HG02970 (cell line): ENCODE measurements around the gene RAVER2.
"Not testable (repeated sequence)": the region's sequence is repeated elsewhere in the genome, so short reads cannot be mapped to it uniquely, and the experiment has no call there.

Source experiments
- ATAC-seq: cut with Tn5 transposase; IDR thresholded peaks from one replicate; pipeline ENCODE4 v1.9.1; 2021; ENCODE audit warnings: mild to moderate bottlenecking, moderate library complexity, moderate number of reproducible peaks; ENCODE audit not compliant: unreplicated experiment, low FRiP score

RAVER2 gene

DNA sequence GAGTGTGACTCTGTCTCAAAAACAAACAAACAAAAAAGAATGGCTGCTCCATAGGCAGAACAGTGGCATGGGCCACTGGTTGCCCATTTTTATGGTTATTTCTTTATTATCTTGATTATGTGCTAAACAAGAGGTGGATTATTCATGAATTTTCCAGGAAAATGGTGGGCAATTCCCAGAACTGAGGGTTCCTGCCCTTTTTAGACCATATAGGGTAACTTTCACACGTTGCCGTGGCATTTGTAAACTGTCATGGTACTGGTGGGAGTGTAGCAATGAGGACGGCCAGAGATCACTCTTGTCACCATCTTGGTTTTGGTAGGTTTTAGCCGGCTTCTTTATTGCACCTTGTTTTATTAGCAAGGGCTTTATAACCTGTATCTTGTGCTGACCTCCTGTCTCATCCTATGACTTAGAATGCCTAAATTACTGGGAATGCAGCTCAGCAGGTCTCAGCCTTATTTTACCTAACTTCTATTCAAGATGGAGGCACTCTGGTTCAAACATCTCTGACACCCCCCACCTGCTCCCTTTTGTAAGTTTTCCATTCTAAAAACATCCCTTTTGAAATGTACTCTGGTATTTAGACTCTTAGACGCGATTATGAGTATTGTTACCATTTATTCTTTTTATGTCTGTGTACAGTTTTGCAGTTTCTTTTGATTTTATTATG, 57.1 kb downstream of the RAVER2 start:
- ATAC-seq: no peak

DNA sequence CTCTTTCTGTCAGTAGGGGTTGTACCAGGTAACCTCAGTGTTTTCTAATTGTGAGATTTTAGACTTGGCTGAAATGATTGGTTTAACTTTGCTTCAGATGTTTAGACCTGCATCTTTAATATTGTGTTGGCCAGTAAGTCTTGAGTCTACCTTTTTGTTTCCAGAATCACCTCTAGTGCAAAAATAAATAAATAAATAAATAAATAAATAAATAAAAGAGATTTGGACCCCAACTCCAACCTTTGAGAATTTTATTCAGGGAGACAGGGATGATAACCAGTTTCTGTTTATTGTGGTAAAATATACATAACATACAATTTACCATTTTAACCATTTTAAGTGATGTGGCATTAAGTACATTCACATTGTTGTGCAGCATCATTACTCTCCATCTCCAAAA, 64.4 kb downstream of the RAVER2 start:
- ATAC-seq: no peak

DNA sequence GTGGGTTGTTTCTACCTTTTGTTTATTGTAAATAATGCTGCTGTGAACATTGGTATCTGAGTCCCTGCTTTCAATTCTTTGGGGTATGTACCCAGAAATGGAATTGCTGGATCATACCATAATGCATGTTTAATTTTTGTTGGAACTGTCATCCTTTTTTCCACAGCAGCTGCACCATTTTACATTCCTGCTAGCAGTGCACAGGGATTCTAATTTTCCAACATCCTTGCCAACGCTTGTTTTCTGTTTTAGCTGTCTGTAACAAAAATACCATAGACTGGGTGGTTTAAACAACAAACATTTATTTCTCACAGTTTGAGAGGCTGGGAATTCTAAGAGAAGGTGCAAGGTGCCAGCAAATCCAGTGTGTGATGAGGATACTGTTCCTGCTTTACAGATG, 65.1 kb downstream of the RAVER2 start:
- no peak for ATAC-seq

DNA sequence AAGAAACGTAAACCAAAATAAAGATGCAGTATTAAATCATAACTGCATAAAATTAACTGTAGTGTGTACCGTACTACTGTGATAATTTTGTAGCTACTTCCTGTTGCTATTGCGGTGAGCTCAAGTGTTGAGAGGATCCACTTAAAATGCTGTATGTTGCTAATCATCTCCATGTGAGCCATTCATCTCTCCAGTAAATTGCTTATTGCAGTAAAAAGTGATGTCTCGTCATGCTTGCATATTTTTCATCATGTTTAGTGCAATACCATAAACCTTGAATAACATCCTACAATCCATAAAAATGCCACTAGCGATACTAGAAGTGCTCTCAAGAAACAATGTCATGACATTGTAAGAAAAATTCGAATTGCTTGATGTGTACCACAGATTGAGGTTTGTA, 66.3 kb downstream of the RAVER2 start:
- ATAC-seq: no peak

DNA sequence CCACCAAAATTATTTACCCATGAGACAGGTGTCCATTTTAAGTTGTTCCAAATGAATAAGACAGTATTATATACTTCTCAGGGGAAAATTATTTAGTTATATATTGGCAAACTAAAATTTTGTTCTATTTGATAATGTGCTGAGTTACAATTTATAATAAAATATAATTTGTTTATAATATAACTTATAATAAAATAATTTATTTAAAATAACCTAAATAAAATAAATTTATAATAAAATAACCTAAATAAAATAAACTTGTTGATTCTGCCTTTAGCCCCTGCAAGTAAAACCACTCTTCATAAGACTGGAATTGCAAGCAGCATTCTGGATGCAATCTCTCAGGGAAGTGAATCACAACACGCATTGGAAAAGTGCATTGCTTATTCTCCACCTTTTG, 69.6 kb downstream of the RAVER2 start:
- no peak for ATAC-seq

DNA sequence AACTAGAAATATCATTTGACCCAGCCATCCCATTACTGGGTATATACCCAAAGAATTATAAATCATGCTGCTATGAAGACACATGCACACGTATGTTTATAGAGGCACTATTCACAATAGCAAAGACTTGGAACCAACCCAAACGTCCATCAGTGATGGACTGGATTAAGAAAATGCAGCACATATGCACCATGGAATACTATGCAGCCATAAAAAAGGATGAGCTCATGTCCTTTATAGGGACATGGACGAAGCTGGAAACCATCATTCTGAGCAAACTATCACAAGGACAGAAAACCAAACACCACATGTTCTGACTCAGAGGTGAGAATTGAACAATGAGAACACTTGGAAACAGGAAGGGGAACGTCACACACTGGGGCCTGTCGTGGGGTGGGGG, 72.5 kb downstream of the RAVER2 start:
- not testable (repeated sequence) for ATAC-seq

DNA sequence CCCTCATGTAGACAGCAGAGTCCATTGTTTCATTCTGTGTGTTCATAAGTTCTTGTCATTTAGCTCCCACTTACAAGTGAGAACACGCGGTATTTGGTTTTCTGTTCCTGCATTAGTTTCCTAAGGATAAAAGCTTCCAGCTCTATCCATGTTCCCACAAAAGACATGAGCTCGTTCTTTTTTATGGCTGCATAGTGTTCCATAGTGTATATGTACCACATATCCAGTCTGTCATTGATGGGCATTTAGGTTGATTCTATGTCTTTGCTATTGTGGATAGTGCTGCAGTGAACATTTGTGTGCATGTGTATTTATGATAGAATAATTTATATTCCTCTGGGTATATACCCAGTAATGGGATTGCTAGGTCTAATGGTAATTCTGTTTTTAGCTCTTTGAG, 75.7 kb downstream of the RAVER2 start:
- not testable (repeated sequence) for ATAC-seq

DNA sequence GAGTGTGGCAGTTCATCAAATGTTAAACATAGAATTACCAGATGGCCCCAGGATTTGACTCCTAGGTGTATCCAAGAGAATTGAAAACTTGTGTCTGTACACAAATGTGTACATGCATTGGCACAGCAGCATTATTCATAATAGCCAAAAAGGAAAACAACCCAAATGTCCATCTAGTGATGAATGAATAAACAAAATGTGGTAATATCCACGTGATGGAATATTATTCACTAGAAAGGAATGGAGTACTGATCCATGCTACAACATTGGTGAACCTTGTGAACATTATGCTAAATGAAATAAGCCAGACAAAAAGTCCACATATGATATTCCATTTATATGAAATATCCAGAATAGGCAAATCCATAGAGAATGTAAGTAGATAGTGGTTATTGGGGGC, 77.7 kb downstream of the RAVER2 start:
- ATAC-seq: no peak

DNA sequence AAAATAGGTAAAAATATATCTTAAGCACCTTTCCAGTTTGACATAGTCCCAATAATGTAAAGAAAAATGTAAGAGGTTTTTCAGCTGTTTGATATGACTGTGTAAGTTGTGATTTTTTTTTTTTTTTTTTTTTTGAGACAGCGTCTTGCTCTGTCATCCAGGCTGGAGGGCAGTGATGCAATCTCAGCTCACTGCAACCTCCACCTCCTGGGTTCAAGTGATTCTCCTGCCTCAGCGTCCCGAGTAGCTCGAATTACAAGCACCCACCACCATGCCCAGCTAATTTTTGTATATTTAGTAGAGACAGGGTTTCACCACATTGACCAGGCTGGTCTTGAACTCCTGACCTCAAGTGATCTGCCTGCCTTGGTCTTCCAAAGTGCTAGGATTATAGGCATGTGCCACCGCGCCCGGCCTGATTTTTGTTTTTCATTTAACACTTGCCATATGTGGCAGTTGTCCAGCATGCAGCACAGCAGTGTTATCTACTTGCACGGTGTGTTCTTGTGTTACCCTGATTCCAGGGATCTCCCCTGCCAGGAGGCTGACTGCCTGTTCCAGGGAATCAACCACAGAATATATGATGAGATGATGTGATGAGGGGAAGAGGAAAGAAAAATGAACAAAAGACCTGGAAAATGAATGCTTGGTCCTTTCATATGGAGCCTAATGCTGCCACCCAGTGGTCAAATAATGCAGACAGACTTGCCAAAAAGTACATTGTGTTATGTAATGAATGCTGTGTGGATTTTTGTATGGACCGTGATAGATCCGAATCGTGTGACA, 79.0 kb downstream of the RAVER2 start:
- no peak for ATAC-seq

DNA sequence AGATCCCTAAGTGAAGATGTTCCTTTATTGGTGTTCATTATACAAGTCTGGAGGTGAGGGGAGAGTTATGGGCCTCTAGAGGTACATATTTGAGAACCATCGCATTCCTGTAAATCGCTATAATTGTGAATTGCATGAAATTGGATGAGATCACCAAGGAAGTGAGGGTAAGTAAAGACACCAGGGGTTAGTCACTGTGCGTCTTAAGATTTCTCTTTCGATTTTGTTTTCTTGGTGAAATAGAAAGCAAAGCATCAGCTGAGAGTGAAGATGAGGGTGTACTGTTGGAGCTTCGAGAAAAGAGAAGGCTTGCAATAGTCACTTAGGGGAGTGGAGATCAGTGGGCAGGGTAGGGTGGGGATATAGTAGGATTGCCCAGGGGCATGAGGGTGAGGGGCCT, 82.1 kb downstream of the RAVER2 start:
- ATAC-seq: no peak

DNA sequence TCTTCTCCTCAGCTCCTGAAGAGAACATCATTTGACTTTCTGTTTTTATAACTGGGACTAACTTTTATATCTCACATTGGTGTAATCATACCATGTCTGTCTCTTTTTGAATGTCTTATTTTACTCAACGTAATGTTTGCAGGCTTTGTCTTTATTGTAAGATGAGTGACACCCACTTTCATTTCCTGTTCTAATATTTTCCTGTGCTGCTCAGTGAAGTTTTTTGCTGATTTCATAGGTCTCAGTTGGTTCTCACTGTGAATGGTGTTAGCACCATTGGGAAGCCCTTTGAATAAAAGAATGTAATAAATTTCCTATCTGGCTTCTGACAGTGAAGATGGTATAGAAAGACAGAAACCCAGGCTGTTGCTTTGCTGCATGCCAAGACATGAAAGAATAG, 84.0 kb downstream of the RAVER2 start:
- no peak for ATAC-seq

DNA sequence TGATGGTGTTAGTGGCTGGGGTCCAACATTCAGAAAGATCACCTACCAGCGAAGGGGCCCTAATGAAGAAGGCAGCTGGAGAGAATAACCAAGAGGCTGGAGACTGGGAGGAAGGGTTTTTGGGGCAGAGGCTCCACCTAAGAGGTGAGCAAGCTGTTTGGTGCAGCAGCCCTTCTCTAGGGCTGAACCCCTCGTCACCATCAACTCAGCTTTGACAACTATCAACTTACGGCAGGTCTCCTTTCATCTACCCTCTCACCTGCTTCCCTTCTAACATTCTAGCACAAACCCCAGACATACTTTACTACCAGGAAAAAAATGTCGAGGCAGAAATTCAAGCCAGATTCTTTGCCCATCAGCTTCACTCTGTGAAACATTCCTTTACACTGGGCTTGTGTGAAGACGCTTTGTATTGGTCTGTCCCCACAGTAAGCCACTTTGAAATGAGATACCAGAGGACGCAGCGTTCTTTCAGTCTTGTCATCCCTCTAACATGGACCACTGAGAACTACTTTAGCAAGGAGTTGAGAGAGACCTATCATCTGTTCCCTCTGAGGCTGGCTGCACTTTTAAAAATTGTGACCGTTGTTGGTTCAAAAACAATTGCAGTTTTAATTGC, 84.6 kb downstream of the RAVER2 start:
- no peak for ATAC-seq

DNA sequence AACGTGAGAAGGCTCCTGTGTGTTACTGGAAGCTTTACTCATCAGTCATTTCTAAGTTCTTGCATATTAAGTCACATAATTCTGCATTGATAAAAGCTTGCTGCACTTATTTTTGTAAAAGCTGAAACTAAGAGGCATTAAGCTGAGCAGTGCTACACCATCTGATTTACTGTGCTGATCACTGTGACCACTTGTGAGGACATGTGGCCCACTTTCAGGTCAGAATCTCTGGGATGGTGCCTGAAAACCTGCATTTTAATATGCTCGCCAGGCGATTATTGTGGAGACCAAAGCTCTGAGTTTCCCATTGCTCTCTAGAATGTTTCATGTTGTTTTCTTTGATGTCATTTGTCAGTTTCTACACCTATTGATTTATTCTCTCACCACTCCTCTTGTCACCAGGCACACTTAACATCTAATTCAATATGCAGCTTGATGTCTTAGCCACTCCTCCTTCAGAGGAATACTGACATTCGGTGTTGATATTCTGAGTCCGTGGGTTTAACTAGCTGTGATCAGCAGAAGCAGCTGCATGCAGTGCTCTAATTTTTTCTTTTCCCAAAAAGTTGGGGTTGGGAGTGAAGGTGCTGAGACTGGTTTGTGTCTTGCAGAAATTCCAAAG, 85.3 kb downstream of the RAVER2 start:
- no peak for ATAC-seq

DNA sequence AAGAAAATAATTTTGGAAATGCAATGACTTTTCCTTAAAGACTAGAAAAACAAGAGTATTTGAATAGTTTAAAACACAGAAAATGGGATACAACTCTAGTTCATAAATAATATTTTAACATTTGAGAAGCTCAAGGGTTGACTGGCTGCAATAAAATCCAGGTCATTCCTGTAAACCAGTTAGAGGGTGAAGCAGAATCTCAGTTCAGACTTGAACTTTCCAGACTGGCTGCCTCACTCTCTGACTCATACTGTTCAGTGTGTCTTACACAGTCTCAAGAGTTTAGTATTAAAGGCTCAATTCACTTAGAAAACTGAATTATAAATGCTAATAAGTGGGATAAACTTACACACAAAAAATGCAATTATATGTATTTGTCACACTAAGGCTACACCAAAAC, 89.9 kb downstream of the RAVER2 start:
- no peak for ATAC-seq

DNA sequence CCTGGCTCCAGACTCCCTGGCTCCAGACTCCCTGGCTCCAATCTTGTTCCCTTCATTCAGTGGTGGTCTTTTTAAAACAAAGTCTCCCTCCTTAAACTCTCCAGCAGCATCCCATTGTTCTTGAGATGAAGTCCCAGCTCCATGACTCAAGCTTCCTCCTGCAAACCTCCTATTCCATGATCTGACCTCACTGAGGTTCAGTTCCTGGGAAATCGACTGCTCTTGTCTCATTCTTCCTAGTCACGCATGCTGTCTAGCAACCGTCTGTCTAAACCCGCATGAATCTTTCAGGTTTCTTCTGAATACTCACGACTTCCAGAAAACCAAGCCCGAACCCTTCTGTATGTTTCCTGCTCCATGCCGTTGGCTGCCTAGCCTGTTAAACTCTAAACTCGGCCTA, 91.9 kb downstream of the RAVER2 start:
- ATAC-seq: no peak

DNA sequence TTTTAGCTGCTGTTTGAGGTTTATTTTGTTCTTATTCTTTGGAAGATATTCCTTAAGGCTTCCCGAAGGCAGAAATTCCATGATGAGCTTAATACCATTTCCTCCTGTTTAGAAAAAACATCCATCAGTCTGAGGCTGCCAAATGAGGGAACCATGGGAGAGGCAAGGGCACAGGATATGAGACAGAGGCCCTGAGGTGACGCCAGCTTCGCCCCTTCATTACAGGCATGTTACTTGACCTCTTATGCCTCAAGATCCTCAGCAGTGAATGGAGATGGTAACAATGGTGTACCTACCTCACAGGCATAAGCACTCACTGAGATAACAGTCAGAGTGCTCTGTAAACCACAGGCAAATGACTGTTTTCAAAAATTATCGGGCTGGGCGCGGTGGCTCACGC, 93.6 kb downstream of the RAVER2 start:
- ATAC-seq: no peak

DNA sequence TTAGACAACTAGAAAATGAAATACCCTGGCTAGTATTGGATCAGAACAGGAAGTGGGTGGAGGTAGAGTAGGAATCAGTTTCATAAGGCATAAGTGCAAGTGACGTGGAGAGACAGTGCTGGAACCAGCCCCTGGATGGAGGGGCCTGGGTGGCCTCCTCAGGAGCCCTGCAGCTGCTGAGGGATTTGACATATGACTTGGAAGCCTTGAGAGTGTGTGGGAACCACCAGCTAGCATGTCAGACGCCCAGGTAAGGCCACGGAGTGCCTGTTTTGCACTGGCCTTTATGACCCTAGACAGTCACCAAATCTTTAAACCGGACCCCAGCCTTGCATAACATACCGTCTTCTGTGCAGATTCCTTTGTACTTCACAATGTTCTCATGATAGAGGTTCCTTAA, 94.4 kb downstream of the RAVER2 start:
- ATAC-seq: no peak

DNA sequence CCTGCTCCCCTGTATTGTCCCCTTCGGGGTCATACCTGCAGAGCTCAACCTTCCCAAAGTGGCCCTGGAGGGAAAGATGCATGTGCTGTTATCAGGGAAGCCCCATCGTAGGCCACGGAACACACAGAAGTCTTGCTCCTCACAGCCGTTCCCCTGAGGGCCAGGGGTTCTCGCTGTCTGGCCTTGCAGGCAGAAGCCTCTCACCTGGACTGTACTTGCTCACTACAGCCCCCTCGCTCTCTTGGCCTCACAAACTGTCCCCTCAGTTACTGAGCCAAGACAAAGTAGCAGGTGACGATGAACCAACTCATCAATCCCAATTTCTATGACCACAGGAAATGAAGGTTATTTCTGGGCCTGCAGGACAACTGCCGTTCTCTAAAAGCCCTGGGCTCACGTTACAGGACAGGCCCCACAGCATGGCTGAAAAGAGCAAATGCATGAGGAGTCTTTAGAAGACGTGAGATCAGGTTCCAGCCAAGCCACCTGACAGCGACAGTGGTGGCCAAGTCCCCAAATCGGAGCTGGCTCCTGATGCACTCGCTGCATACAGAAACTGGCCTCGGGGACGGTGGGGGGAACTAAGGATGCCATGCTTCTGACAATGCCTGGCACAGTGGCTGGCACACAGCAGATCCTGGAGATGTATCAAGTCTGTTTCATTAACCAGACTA, 95.0 kb downstream of the RAVER2 start:
- no peak for ATAC-seq

DNA sequence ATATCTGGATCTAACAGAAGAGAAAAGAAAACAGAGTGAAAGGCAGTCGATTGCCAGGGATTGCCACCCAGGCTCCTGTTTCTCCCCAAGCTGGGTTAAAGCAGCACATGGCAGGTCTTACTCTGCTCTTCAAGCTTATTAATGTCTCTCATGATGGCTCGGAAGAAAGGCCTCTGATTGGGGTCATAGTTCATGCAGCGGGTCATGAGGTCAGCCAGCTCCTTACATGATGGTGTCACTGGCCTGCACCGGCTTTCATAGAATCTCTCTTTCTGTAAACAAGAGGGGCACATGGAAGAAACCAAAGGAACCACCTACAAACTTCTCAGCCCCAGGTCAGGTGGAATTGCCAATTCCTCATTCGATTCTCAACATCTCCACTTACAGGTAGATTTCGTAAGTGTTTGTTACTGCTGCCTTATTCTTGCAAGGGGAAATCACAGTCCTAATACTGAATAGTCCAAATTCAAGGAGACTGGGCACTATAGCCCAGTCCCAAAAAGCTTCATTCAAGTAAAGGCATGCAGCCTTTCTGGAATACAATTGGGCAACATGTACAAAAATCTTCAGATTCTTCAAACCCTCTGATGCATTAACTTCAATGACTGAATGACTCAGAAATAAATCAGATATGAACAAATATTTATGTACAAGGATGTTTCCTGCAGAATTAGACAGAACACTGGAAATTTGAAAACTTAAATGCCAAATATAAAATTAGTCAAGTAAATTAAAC, 96.6 kb downstream of the RAVER2 start:
- ATAC-seq: no peak

DNA sequence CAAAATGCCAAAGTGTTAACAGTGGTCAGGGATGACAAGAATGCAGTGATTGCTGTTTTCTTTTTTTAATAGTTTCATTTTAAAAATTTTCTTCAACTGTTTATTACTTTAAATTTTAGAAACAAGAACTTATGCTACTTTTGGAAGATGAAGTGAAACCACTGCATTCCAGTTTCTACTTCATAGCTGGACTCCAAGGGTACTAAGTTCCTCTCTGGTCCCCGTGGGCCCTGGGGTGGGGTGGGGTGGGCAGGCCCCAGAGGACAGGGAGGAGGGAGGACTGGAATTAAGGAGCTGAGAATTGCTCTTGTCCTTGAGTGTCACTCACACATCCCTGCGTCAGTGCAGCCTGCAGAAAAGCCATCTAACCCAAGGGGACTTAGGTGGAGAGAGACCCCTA, 97.3 kb downstream of the RAVER2 start:
- no peak for ATAC-seq
